MM.1S (cell line): ENCODE measurements around the gene KCNQ5.

Experiments
- DNase-seq: peaks from one replicate; pipeline ENCODE4 v3.0.0-alpha.2; 2015
- H2AFZ ChIP-seq: fragments of 300-600 bp; sonication (generic); 2 replicates; pipeline ENCODE4 v1.6.0; 2016; ENCODE audit warnings: antibody characterized with exemption, low read length
- H3F3A ChIP-seq: fragments of 300-600 bp; sonication (generic); 2 replicates; pipeline ENCODE4 v1.6.1; 2016; ENCODE audit warnings: mild to moderate bottlenecking, antibody characterized with exemption, low read length, moderate library complexity, mixed read lengths; ENCODE audit not compliant: insufficient read depth
- H3K27ac ChIP-seq: fragments of 300-600 bp; sonication (generic); 2 replicates; pipeline ENCODE4 v1.5.1; 2016; ENCODE audit warnings: mild to moderate bottlenecking, low read length
- H3K27me3 ChIP-seq: fragments of 300-600 bp; sonication (generic); replicated peaks from 2 replicates; pipeline ENCODE4 v1.6.0; 2016; ENCODE audit warnings: low read length; ENCODE audit not compliant: insufficient read depth
- H3K36me3 ChIP-seq: fragments of 300-600 bp; sonication (generic); replicated peaks from 2 replicates; pipeline ENCODE4 v1.6.1; 2016; ENCODE audit warnings: mild to moderate bottlenecking, low read length, mixed read lengths; ENCODE audit not compliant: insufficient read depth
- H3K4me1 ChIP-seq: fragments of 300-600 bp; sonication (generic); 2 replicates; pipeline ENCODE4 v1.6.1; 2016; ENCODE audit warnings: low read length, mixed read lengths
- H3K4me2 ChIP-seq: fragments of 300-600 bp; sonication (generic); 2 replicates; pipeline ENCODE4 v1.6.0; 2016; ENCODE audit warnings: low read depth, low read length
- H3K4me3 ChIP-seq: fragments of 300-600 bp; sonication (generic); 2 replicates; pipeline ENCODE4 v1.5.1; 2016; ENCODE audit warnings: low read length, mixed read lengths
- H3K79me2 ChIP-seq: fragments of 300-600 bp; sonication (generic); 2 replicates; pipeline ENCODE4 v1.6.1; 2016; ENCODE audit warnings: mixed run types, low read length, mixed read lengths
- H3K9ac ChIP-seq: fragments of 300-600 bp; sonication (generic); 2 replicates; pipeline ENCODE4 v1.6.1; 2016; ENCODE audit warnings: low read length, mixed read lengths
- H3K9me2 ChIP-seq: fragments of 300-600 bp; sonication (generic); replicated peaks from 2 replicates; pipeline ENCODE4 v1.6.1; 2016; ENCODE audit warnings: mild to moderate bottlenecking, low read length, mixed read lengths; ENCODE audit not compliant: insufficient read depth
- H3K9me3 ChIP-seq: fragments of 300-600 bp; sonication (generic); replicated peaks from 2 replicates; pipeline ENCODE4 v1.6.1; 2016; ENCODE audit warnings: mild to moderate bottlenecking, low read length, mixed read lengths; ENCODE audit not compliant: insufficient read depth
- H4K20me1 ChIP-seq: fragments of 300-600 bp; sonication (generic); 2 replicates; pipeline ENCODE4 v1.6.1; 2016; ENCODE audit warnings: mild to moderate bottlenecking, low read length, moderate library complexity, mixed read lengths; ENCODE audit not compliant: insufficient read depth
- EZH2 ChIP-seq: fragments of 300-600 bp; sonication (generic); optimal IDR thresholded peaks from 2 replicates; pipeline ENCODE3; 2017; ENCODE audit warnings: low read depth, mild to moderate bottlenecking, antibody characterized with exemption, low read length, mixed read lengths
- EZH2phosphoT487 ChIP-seq: fragments of 300-600 bp; sonication (generic); IDR thresholded peaks from 2 replicates; pipeline ENCODE4 v1.6.1; 2018; ENCODE audit warnings: antibody characterized with exemption, low read length
- TF ChIP-seq, protein P1 (sequence below): fragments of 300-600 bp; sonication (generic); IDR thresholded peaks from 2 replicates; pipeline ENCODE4 v1.5.1; 2016; ENCODE audit warnings: antibody characterized with exemption, low read length, mixed read lengths

The KCNQ5 gene

GRCh38 chr6:73074175-73074574 is 452.3 kb downstream of the KCNQ5 start:
- H3K9me2 ChIP-seq, result no peaks in the 10 kb centered on the region
- no peaks in the 10 kb centered on the region for H3K4me1 ChIP-seq
- no peaks in the 10 kb centered on the region for H3K9me3 ChIP-seq
- H3K4me3 ChIP-seq, result no peak overlapping the region
- no peak overlapping the region for H3K27ac ChIP-seq
- H3F3A ChIP-seq, result no peaks in the 10 kb centered on the region
- no peaks in the 10 kb centered on the region for H3K79me2 ChIP-seq
- no peaks in the 10 kb centered on the region for H3K36me3 ChIP-seq
- no peak overlapping the region for H2AFZ ChIP-seq
- H4K20me1 ChIP-seq, result no peaks in the 10 kb centered on the region
- H3K4me2 ChIP-seq, result no peak overlapping the region
- no peaks in the 10 kb centered on the region for H3K27me3 ChIP-seq
- no peak for DNase-seq
- H3K9ac ChIP-seq, result no peak overlapping the region
- TF ChIP-seq, protein P1, sequence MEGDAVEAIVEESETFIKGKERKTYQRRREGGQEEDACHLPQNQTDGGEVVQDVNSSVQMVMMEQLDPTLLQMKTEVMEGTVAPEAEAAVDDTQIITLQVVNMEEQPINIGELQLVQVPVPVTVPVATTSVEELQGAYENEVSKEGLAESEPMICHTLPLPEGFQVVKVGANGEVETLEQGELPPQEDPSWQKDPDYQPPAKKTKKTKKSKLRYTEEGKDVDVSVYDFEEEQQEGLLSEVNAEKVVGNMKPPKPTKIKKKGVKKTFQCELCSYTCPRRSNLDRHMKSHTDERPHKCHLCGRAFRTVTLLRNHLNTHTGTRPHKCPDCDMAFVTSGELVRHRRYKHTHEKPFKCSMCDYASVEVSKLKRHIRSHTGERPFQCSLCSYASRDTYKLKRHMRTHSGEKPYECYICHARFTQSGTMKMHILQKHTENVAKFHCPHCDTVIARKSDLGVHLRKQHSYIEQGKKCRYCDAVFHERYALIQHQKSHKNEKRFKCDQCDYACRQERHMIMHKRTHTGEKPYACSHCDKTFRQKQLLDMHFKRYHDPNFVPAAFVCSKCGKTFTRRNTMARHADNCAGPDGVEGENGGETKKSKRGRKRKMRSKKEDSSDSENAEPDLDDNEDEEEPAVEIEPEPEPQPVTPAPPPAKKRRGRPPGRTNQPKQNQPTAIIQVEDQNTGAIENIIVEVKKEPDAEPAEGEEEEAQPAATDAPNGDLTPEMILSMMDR, result no peak
- TF ChIP-seq EZH2phosphoT487 (no peak), EZH2 (no peak)

DNA sequence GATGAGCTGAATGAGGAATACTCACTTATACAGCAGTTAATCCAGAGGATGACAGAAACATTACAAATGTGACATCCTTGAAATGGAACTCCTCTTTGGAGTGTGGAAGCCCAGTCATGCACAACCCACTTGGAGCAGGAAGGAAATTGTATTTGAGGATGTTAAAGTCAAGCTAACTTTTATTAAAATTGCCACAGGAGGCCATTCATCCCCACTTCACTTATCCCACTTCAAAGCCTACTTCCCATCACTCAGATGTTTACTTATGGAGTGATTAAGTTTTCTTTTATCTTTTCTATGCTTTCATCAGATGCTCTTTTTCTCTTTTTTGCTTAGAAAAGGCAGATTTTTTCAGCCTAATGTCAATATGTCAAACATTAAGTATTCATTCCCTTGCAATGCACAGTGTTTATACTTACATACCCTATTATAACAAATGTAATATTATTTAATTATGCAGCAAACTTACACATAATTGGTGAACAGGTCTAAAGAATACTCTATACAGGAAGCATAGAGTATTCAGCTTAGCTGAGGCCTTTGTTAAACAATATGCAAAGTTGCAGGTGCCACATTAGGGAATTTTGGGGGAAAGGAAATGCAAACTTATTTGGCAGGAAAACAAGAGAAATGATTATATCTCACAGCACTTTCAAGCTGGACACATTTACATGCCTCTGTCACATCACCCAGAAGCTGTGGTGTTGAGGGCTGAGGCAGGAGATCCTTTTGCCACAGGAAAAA is 454.5 kb downstream of the KCNQ5 start:
- Histone ChIP-seq H2AFZ (no peak overlapping the region), H3K79me2 (no peaks in the 10 kb centered on the region), H3F3A (no peaks in the 10 kb centered on the region), H3K4me3 (no peak overlapping the region), H3K36me3 (no peaks in the 10 kb centered on the region), H3K27me3 (no peaks in the 10 kb centered on the region), H3K9me3 (no peaks in the 10 kb centered on the region), H3K9ac (no peak overlapping the region), H3K4me1 (no peaks in the 10 kb centered on the region), H3K4me2 (no peak overlapping the region), H3K9me2 (no peaks in the 10 kb centered on the region), H4K20me1 (no peaks in the 10 kb centered on the region), H3K27ac (no peak overlapping the region)
- no peak for DNase-seq
- no peak for TF ChIP-seq EZH2
- TF ChIP-seq, protein P1, result no peak
- TF ChIP-seq EZH2phosphoT487, result no peak

GRCh38 chr6:73078333-73078862 is 456.5 kb downstream of the KCNQ5 start:
- no peaks in the 10 kb centered on the region for H3K9me3 ChIP-seq
- H4K20me1 ChIP-seq, result no peaks in the 10 kb centered on the region
- H3K9me2 ChIP-seq, result no peaks in the 10 kb centered on the region
- H2AFZ ChIP-seq, result no peak overlapping the region
- H3K4me2 ChIP-seq, result no peak overlapping the region
- DNase-seq, result no peak
- H3K27me3 ChIP-seq, result no peaks in the 10 kb centered on the region
- no peak overlapping the region for H3K9ac ChIP-seq
- no peak overlapping the region for H3K4me3 ChIP-seq
- TF ChIP-seq EZH2phosphoT487 (no peak), EZH2 (no peak)
- TF ChIP-seq, protein P1, result no peak
- no peaks in the 10 kb centered on the region for H3K4me1 ChIP-seq
- H3K79me2 ChIP-seq, result no peaks in the 10 kb centered on the region
- H3K27ac ChIP-seq, result no peak overlapping the region
- no peaks in the 10 kb centered on the region for H3F3A ChIP-seq
- H3K36me3 ChIP-seq, result no peaks in the 10 kb centered on the region
